ENCODE measurements around the gene CLEC3B.

CLEC3B gene

GRCh38 chr3:45035441-45036301, 9.6 kb downstream of the CLEC3B start:
- H2AFZ ChIP-seq (ENCODE audit: low read depth, low read length, severe bottlenecking), result no peak overlapping the region
- H3K79me2 ChIP-seq (ENCODE audit: insufficient read depth, low read length), result no peaks in the 10 kb centered on the region
- H3K4me3 ChIP-seq (ENCODE audit: insufficient read depth, low read length, poor library complexity, severe bottlenecking), result no peak overlapping the region

DNA sequence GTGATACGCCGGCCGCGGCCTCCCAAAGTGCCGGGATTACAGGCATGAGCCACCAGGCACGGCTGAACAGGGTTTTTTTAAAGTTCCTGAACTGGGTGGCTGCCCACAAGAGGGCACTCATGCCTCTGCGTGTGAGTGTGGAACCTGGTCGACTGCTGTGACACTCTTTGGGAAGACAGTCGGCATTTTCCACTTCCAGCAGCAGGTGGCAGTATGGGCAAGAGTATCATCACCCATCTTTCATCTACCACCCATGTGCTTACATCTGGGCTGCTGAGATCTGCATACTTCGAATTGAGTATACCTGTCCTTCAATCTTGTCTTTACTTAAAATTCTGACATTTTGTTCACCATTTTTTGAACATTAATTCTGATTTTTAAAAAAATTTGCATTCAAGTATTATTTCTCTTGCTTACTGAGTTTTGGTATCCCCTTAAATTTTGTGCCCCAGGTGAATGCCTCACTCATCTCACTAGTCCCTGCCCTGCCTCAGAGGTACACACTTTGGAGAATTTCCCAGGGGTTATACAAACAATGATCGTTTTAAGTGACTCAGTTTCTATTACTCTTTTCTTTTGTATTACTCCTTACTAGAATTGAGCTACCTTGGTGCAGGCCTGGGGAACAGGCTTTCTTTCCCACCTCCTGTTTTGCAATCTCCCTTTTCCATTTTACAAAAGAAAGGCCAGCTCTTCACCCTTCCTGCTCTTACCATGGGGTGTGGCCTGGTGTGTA, 11.8 kb downstream of the CLEC3B start:
- no peaks in the 10 kb centered on the region for H4K20me1 ChIP-seq (ENCODE audit: low read depth, low read length)
- no peaks in the 10 kb centered on the region for H3K27me3 ChIP-seq (ENCODE audit: low read length)
- no peaks in the 10 kb centered on the region for H3K36me3 ChIP-seq (ENCODE audit: low read length)
- H3K9me3 ChIP-seq (ENCODE audit: insufficient read depth, low read length), result no peaks in the 10 kb centered on the region
- H3K4me3 ChIP-seq (ENCODE audit: insufficient read depth, low read length, poor library complexity, severe bottlenecking), result no peak overlapping the region
- no peaks in the 10 kb centered on the region for H3K9me2 ChIP-seq (replicated peaks; ENCODE audit: insufficient read depth, low read length)
- no peak for TF ChIP-seq EZH2phosphoT487 (conservative IDR thresholded peaks at IDR 0.05; ENCODE audit: low read length)
- TF ChIP-seq, protein P1, sequence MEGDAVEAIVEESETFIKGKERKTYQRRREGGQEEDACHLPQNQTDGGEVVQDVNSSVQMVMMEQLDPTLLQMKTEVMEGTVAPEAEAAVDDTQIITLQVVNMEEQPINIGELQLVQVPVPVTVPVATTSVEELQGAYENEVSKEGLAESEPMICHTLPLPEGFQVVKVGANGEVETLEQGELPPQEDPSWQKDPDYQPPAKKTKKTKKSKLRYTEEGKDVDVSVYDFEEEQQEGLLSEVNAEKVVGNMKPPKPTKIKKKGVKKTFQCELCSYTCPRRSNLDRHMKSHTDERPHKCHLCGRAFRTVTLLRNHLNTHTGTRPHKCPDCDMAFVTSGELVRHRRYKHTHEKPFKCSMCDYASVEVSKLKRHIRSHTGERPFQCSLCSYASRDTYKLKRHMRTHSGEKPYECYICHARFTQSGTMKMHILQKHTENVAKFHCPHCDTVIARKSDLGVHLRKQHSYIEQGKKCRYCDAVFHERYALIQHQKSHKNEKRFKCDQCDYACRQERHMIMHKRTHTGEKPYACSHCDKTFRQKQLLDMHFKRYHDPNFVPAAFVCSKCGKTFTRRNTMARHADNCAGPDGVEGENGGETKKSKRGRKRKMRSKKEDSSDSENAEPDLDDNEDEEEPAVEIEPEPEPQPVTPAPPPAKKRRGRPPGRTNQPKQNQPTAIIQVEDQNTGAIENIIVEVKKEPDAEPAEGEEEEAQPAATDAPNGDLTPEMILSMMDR (IDR thresholded peaks at IDR 0.05; ENCODE audit: insufficient read depth, low read length, poor library complexity, severe bottlenecking), result peak; percentile 92
- H3K79me2 ChIP-seq (ENCODE audit: insufficient read depth, low read length), result no peaks in the 10 kb centered on the region
- no peak overlapping the region for H3K9ac ChIP-seq (ENCODE audit: low read length)
- H3F3A ChIP-seq (ENCODE audit: insufficient read depth), result no peaks in the 10 kb centered on the region
- no peak overlapping the region for H3K4me2 ChIP-seq (ENCODE audit: low read depth, low read length, poor library complexity, severe bottlenecking)
- H3K27ac ChIP-seq (ENCODE audit: low read depth, low read length), result no peak overlapping the region
- H2AFZ ChIP-seq (ENCODE audit: low read depth, low read length, severe bottlenecking), result no peak overlapping the region

More at GRCh38 chr3:45035441-45036301, 9.6 kb downstream of the CLEC3B start:
- no peaks in the 10 kb centered on the region for H3K9me3 ChIP-seq (ENCODE audit: insufficient read depth, low read length)
- no peak overlapping the region for H3K9ac ChIP-seq (ENCODE audit: low read length)
- TF ChIP-seq EZH2phosphoT487 (conservative IDR thresholded peaks at IDR 0.05; ENCODE audit: low read length), result no peak
- TF ChIP-seq, protein P1 (IDR thresholded peaks at IDR 0.05; ENCODE audit: insufficient read depth, low read length, poor library complexity, severe bottlenecking), result no peak
- no peaks in the 10 kb centered on the region for H3F3A ChIP-seq (ENCODE audit: insufficient read depth)
- H3K27ac ChIP-seq (ENCODE audit: low read depth, low read length), result no peak overlapping the region
- no peaks in the 10 kb centered on the region for H4K20me1 ChIP-seq (ENCODE audit: low read depth, low read length)
- H3K27me3 ChIP-seq (ENCODE audit: low read length), result no peaks in the 10 kb centered on the region
- no peak overlapping the region for H3K4me2 ChIP-seq (ENCODE audit: low read depth, low read length, poor library complexity, severe bottlenecking)
- H3K36me3 ChIP-seq (ENCODE audit: low read length), result no peaks in the 10 kb centered on the region
- H3K9me2 ChIP-seq (replicated peaks; ENCODE audit: insufficient read depth, low read length), result no peaks in the 10 kb centered on the region

DNA sequence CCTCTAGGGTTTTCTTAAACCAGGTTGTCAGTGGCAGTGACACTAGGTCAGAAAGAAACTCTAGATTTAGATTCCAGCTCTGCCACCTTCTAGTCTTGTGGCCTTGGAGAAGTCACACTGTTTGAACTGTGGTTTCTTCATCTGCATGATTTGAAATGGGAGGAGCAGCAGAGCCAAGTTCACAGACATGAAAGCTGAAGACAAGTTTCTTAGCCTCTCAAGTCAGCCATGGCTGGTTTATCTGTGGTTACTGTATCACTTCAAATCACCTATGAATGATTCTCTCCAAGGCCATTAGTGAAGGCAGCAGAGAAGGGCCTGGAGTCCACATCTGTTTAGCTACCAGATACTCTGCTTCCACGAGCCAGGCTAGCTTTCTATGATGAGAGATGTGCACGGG, 15.6 kb downstream of the CLEC3B start:
- no peak overlapping the region for H3K9ac ChIP-seq (ENCODE audit: low read length)
- H3K4me2 ChIP-seq (ENCODE audit: low read depth, low read length, poor library complexity, severe bottlenecking), result no peak overlapping the region

More for the DNA sequence above, 15.6 kb downstream of the CLEC3B start:
- H2AFZ ChIP-seq (ENCODE audit: low read depth, low read length, severe bottlenecking), result no peak overlapping the region
- H3K9me2 ChIP-seq (replicated peaks; ENCODE audit: insufficient read depth, low read length), result no peaks in the 10 kb centered on the region
- TF ChIP-seq EZH2phosphoT487 (conservative IDR thresholded peaks at IDR 0.05; ENCODE audit: low read length), result no peak
- TF ChIP-seq, protein P1 (IDR thresholded peaks at IDR 0.05; ENCODE audit: insufficient read depth, low read length, poor library complexity, severe bottlenecking), result no peak
- no peak overlapping the region for H3K4me3 ChIP-seq (ENCODE audit: insufficient read depth, low read length, poor library complexity, severe bottlenecking)
- H3F3A ChIP-seq (ENCODE audit: insufficient read depth), result no peaks in the 10 kb centered on the region
- no peaks in the 10 kb centered on the region for H3K79me2 ChIP-seq (ENCODE audit: insufficient read depth, low read length)
- H3K9me3 ChIP-seq (ENCODE audit: insufficient read depth, low read length), result no peaks in the 10 kb centered on the region
- no peak overlapping the region for H3K27ac ChIP-seq (ENCODE audit: low read depth, low read length)
- no peaks in the 10 kb centered on the region for H3K27me3 ChIP-seq (ENCODE audit: low read length)
- H4K20me1 ChIP-seq (ENCODE audit: low read depth, low read length), result no peaks in the 10 kb centered on the region
- H3K36me3 ChIP-seq (ENCODE audit: low read length), result no peaks in the 10 kb centered on the region

All from SU-DHL-6 (cell line).